Measurements from ENCODE around the gene PARP14.

- TF ChIP-seq TAF1 (IDR thresholded peaks at IDR 0.05; ENCODE audit: borderline replicate concordance, insufficient read depth, low read length) (no peak), REST (IDR thresholded peaks at IDR 0.05; ENCODE audit: insufficient read depth in 1 of 2, low read depth in 2 of 2, low read length in 2 of 2) (no peak), POLR2AphosphoS5 (IDR thresholded peaks at IDR 0.05; ENCODE audit: low read depth, low read length) (no peak), SIN3A (IDR thresholded peaks at IDR 0.05; ENCODE audit: borderline replicate concordance, insufficient read depth, low read length) (no peak), FOXP2 (optimal IDR thresholded peaks at IDR 0.05; ENCODE audit: borderline replicate concordance, extremely low read depth, extremely low read length, insufficient read depth) (no peak)
These were observed 33.6 kb downstream of the PARP14 start for GRCh38 chr3:122714273-122714672.
